ENCODE measurements around the gene MEAF6.

Gene MEAF6

DNA sequence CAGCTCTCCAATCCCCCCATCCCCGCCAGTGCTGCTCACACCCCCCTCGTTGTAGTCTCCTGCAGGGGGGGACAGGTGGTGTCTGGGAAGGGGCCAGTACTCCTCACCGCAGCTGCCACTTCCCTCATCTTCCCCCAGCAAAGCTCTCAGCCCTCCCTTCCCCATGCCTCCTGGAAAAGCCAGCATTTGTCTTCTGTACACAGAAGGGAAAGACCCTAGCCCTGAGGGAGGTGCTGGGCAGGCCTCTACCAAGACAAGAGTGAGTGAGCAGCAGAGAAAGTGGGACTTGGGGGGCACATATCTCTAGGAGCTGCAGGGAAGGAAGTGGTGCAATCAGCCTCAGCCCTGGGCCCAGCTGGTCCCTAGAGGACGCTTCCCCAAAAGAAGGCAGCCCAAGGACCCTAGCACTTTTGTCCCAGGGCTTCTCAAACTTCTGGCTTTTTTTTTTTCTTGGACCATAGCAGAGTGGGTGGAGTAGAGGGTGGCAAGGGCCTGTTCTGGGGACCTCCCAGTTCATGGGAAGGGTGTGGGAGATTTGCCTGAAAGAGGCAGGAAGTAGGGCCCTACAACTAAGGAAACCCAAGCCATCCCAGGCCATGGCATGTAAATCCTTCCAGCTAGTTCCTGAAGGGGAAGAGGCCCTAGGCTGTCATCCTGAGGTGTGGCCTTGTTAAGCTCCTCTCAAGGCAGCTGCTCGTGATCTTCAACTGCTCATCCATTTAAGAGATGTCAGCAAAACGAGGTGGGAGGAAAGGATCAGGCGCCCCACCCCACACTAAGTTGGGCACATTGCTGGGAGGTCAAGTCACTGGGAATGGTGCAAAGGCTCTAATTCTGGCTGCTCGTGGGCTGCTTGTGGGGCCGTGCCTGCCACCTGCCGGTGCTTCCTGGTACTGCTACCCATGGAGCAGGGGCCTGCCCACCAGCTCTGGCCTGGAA is 27.6 kb downstream of the MEAF6 start:
- peak overlapping the region; percentile 83 to 93 for H3K27ac ChIP-seq
- peak; percentile 88 for DNase-seq (ENCODE audit: low spot score)

DNA sequence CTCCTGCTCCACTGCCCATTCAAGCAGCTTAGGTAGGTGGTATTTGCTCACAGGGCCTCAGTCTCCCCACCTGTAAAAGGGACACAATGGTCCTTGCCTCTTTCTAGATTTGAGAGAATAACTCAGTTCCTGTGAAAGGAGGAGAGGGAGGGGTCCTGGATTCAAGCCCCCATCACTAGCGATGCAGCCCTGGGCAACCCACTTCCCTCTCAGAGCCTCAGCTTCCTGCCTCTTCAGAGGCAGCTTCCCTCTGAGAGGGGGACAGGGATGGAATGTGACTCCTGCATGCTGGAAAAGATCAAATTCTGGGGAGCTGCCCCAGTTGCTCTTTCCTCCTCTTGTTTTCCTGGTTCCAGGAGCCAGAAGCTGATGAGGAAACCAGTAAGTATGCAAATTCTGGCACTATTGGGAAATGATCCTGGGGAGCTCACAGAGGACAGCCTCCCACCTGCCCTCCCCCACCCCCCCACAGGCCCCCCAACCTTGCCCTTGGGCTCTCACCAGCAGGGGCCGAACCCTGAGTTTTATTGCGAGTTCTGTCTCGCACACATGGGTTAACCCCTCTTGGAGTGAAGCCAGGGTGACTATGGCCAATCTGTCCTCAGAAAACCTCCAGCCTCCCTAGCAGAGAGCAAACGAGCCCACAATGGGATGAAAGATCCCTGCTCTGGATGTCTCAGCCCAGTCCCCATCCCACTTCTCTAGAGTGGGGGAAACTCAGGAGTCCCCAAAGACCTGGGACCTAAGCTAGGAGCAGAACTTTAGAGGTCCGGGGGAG is 28.5 kb downstream of the MEAF6 start:
- TF ChIP-seq, protein P1, sequence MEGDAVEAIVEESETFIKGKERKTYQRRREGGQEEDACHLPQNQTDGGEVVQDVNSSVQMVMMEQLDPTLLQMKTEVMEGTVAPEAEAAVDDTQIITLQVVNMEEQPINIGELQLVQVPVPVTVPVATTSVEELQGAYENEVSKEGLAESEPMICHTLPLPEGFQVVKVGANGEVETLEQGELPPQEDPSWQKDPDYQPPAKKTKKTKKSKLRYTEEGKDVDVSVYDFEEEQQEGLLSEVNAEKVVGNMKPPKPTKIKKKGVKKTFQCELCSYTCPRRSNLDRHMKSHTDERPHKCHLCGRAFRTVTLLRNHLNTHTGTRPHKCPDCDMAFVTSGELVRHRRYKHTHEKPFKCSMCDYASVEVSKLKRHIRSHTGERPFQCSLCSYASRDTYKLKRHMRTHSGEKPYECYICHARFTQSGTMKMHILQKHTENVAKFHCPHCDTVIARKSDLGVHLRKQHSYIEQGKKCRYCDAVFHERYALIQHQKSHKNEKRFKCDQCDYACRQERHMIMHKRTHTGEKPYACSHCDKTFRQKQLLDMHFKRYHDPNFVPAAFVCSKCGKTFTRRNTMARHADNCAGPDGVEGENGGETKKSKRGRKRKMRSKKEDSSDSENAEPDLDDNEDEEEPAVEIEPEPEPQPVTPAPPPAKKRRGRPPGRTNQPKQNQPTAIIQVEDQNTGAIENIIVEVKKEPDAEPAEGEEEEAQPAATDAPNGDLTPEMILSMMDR (IDR thresholded peaks at IDR 0.05) = no peak
- H3K27ac ChIP-seq = peak overlapping the region; percentile 83 to 93
- peak; percentile 76 for DNase-seq (ENCODE audit: low spot score)
- peak overlapping the region; percentile 18 for H3K4me3 ChIP-seq

More for the DNA sequence above, 27.6 kb downstream of the MEAF6 start:
- TF ChIP-seq, protein P1 (IDR thresholded peaks at IDR 0.05) = peak; percentile 96
- H3K4me3 ChIP-seq = peak overlapping the region; percentile 18

DNA sequence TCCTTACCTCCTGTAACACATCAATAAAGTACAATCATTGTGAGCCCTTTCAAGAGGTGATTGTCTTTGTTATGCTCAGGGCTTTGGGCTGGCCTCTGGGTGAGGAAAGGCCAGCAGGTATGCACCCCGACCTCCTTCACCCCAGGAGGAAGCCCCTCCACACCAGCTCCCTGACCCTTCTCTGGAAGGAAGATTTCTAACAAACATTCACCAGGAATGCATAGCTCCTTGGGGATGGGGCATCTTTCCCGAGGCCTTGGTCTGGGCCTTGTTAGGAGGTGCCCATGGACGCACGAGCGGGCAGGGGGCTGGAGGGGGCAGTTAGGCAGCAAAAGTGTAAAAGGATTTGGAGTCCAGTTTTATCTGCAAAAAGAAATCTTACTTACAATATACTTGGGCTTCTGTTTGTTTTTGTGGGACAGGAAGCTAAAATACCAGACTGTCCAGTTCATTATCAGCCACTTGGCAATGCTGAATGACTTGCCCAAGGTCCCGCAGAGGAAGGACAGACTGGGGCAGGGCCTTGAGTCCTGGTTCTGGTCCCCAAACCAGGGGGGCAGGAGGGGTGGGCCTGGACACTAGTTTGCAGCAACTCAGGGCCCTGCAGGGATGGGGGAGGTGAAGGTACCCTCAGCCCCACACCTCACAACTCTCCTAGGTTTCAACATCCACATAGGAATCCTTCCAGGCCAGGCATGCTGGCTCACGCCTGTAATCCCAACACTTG is 30.1 kb downstream of the MEAF6 start:
- Histone ChIP-seq H3K4me3 (no peak overlapping the region), H3K27ac (peak overlapping the region; percentile 83 to 93)
- no peak for DNase-seq (ENCODE audit: low spot score)
- TF ChIP-seq, protein P1 (IDR thresholded peaks at IDR 0.05) = no peak

DNA sequence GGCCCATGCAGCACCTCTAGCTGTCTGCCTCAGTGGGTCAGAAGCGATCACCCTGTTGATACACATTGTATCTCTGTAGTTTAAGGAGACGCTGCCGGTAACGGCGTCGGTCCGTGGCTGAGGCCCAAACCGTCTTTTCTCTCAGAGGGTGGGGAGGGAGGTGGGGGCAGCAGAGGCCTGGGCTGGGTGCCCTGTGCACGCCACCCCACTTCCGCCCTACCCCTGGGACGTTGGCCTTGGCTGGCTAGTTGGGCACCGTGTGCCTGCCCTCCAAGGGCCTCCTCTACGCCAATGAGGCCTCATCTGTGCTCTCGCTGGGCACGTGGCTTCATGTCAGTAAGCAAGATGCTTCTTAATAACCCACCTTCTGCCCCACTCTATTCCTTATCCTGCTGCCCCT is 30.8 kb downstream of the MEAF6 start:
- no peak overlapping the region for H3K4me3 ChIP-seq
- DNase-seq (ENCODE audit: low spot score) = no peak
- TF ChIP-seq, protein P1 (IDR thresholded peaks at IDR 0.05) = no peak
- H3K27ac ChIP-seq = peak overlapping the region; percentile 83 to 93

DNA sequence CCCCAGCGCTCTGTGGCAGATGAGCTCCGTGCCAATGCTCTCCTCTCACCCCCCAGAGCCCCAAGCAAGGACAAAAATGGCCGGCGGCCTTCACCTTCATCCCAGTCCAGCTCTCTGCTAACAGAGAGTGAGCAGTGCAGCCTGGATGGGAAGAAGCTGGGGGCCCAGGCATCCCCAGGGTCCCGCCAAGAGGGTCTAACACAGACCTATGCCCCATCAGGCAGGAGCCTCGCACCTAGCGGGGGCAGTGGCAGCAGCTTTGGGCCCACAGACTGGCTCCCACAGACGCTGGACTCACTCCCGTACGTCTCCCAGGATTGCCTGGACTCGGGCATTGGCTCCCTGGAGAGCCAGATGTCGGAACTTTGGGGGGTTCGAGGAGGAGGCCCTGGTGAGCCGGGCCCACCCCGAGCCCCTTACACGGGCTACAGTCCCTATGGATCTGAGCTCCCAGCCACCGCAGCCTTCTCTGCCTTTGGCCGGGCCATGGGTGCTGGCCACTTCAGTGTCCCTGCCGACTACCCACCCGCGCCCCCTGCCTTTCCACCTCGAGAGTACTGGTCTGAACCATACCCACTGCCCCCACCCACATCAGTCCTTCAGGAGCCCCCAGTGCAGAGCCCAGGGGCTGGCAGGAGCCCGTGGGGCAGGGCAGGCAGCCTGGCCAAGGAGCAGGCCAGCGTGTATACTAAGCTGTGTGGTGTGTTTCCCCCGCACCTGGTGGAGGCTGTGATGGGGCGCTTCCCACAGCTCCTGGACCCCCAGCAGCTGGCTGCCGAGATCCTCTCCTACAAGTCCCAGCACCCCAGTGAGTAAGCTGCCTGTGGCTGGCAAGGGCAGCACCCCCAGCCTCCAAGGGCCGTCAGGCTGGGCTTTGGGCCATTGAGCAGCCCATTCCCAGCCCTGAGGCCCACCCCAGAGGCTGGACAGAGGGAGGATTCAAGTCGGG is 31.5 kb downstream of the MEAF6 start:
- TF ChIP-seq, protein P1 (IDR thresholded peaks at IDR 0.05) = no peak
- Histone ChIP-seq H3K4me3 (no peak overlapping the region), H3K27ac (peak overlapping the region; percentile 83 to 93)
- DNase-seq (ENCODE audit: low spot score) = peak; percentile 71

Data from coronary artery (tissue), 2 donors.